ENCODE results near the gene PTBP2.

The PTBP2 gene

GRCh38 chr1:96721416-96722160, at the start of gene PTBP2:
PTBP2 (plus strand) TSS chr1:96721784; CDS start chr1:96721865, 81 bp downstream.
- peak; percentile 82 for DNase-seq

- DNase-seq, result no peak
These were observed 46.7 kb upstream of the PTBP2 start for GRCh38 chr1:96674915-96675314.

GRCh38 chr1:96682056-96682455, 39.5 kb upstream of the PTBP2 start:
- DNase-seq, result no peak

- no peak for DNase-seq
These were observed 37.7 kb upstream of the PTBP2 start for GRCh38 chr1:96683931-96684330.

GRCh38 chr1:96684744-96685143, 36.8 kb upstream of the PTBP2 start:
- no peak for DNase-seq

- DNase-seq, result no peak
These were observed 32.8 kb upstream of the PTBP2 start for GRCh38 chr1:96688767-96689166.

- DNase-seq, result no peak
These were observed 25.6 kb upstream of the PTBP2 start for GRCh38 chr1:96695954-96696353.

- no peak for DNase-seq
These were observed 23.1 kb upstream of the PTBP2 start for GRCh38 chr1:96698342-96698983.

GRCh38 chr1:96703186-96703585, 18.4 kb upstream of the PTBP2 start:
- no peak for DNase-seq

GRCh38 chr1:96707023-96707422, 14.6 kb upstream of the PTBP2 start:
- DNase-seq, result no peak

GRCh38 chr1:96708482-96708881, 13.1 kb upstream of the PTBP2 start:
- no peak for DNase-seq

- peak; percentile 43 for DNase-seq
These were observed 10.7 kb upstream of the PTBP2 start for GRCh38 chr1:96710708-96711477.

- DNase-seq, result no peak
These were observed 7.9 kb upstream of the PTBP2 start for GRCh38 chr1:96713649-96714048.

- no peak for DNase-seq
These were observed 6.7 kb upstream of the PTBP2 start for GRCh38 chr1:96714881-96715280.

- no peak for DNase-seq
These were observed 6.1 kb upstream of the PTBP2 start for GRCh38 chr1:96715482-96715881.

GRCh38 chr1:96721053-96721415, 550 bp upstream of the PTBP2 start:
- no peak for DNase-seq

GRCh38 chr1:96722161-96722922, 758 bp downstream of the PTBP2 start:
- DNase-seq, result peak; percentile 75

GRCh38 chr1:96722958-96723357, 1.4 kb downstream of the PTBP2 start:
- DNase-seq, result no peak

- DNase-seq, result no peak
These were observed 1.8 kb downstream of the PTBP2 start for GRCh38 chr1:96723377-96723776.

- no peak for DNase-seq
These were observed 2.4 kb downstream of the PTBP2 start for GRCh38 chr1:96723936-96724335.

- DNase-seq, result no peak
These were observed 6.3 kb downstream of the PTBP2 start for GRCh38 chr1:96727860-96728259.

- DNase-seq, result no peak
These were observed 9.2 kb downstream of the PTBP2 start for GRCh38 chr1:96730574-96731298.

Data from fibroblast of skin of right quadriceps (primary cell).